IPS-20b (cell line): ENCODE measurements around the gene MAP3K9.

Source experiments
- H3K27ac ChIP-seq: one replicate; pipeline ENCODE4 v1.5.1; 2013; ENCODE audit warnings: low read length
- H3K27me3 ChIP-seq: 2 replicates; pipeline ENCODE4 v1.6.1; 2013; ENCODE audit warnings: mild to moderate bottlenecking, low read length, inconsistent platforms; ENCODE audit not compliant: insufficient read depth
- H3K36me3 ChIP-seq: 2 replicates; pipeline ENCODE4 v1.6.1; 2013; ENCODE audit warnings: low read depth, mild to moderate bottlenecking, inconsistent platforms, low read length, moderate library complexity; ENCODE audit not compliant: insufficient read depth
- H3K4me1 ChIP-seq: 2 replicates; pipeline ENCODE4 v1.6.1; 2013; ENCODE audit warnings: mild to moderate bottlenecking, control low read depth, inconsistent platforms, low read length, moderate library complexity; ENCODE audit not compliant: insufficient read depth
- H3K4me3 ChIP-seq: 2 replicates; pipeline ENCODE4 v1.5.1; 2013; ENCODE audit warnings: mild to moderate bottlenecking, low read length, inconsistent platforms
- H3K9ac ChIP-seq: 2 replicates; pipeline ENCODE4 v1.6.1; 2013; ENCODE audit warnings: low read depth, mild to moderate bottlenecking, inconsistent platforms, low read length, moderate library complexity
- H3K9me3 ChIP-seq: 2 replicates; pipeline ENCODE4 v1.6.1; 2013; ENCODE audit warnings: mild to moderate bottlenecking, low read depth, low read length, inconsistent platforms; ENCODE audit not compliant: insufficient read depth

MAP3K9 gene

DNA sequence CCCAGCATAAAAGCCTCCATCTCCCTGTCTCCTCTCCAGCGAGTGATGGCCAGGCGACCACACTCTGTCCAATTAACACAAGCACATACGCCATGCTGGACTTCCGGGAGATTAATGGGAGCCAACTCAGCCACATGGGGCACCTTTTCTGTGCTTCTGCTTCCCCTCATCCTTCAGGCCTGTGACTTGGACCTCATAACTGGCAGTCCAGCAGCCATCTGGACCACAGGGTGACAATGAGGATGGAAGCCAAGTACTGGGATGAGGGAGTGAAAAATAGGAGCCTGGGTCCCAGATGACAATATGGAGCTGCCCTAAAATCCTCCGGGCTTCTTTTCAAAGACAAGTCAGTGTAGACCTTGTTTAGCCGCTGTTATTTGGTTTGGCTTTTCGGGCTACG, 12.8 kb downstream of the MAP3K9 start:
- Histone ChIP-seq H3K27me3 (no peaks in the 10 kb centered on the region), H3K9me3 (no peaks in the 10 kb centered on the region), H3K9ac (no peak overlapping the region), H3K27ac (no peak overlapping the region), H3K36me3 (peaks cover 46% of the 10 kb centered on the region), H3K4me1 (no peaks in the 10 kb centered on the region), H3K4me3 (no peak overlapping the region)

DNA sequence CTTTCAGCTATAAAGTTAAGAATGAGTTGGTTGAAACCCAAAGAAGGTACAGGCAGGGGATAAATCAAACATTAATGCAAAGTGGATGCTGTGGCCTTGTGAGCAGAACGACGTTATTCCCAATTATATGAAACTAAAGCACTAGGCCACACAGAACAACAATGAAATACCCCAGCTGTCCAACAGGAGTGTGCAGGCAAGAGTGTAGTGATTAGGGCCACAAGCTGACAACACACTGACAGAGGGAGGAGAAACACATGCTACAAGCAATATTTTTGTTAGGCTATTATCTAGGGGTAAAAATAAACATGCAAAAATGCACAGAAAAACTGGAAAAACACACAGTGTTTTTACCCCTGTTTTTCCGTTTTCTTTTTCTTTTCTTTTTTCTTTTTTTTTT, 15.0 kb downstream of the MAP3K9 start:
- Histone ChIP-seq H3K9me3 (no peaks in the 10 kb centered on the region), H3K9ac (no peak overlapping the region), H3K36me3 (peaks cover 41% of the 10 kb centered on the region), H3K4me3 (no peak overlapping the region), H3K4me1 (no peaks in the 10 kb centered on the region), H3K27me3 (no peaks in the 10 kb centered on the region), H3K27ac (no peak overlapping the region)

GRCh38 chr14:70793637-70794036, 15.7 kb downstream of the MAP3K9 start:
- Histone ChIP-seq H3K9ac (no peak overlapping the region), H3K9me3 (no peaks in the 10 kb centered on the region), H3K4me3 (no peak overlapping the region), H3K4me1 (no peaks in the 10 kb centered on the region), H3K36me3 (peaks cover 38% of the 10 kb centered on the region), H3K27me3 (no peaks in the 10 kb centered on the region), H3K27ac (no peak overlapping the region)

DNA sequence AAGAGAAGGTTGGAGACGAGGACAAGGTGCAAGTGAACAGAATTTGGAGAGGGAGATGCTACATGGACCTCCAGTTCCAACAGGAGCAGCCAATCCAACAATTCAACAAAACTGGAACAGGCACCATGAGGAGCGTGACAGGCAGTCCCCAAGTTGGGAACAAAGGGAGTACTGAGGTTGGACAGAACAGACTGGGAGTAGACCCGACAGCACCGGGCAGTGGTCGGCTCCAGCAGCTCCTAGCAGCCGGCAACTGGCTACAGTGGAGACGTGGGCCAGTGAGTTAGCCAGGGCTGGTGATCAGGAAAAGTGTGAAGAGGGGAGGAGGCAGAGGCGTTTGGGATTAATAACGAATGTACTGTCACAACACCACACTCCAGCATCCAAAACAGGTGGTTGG, 16.4 kb downstream of the MAP3K9 start:
- H3K36me3 ChIP-seq = peaks cover 40% of the 10 kb centered on the region
- H3K9me3 ChIP-seq = no peaks in the 10 kb centered on the region
- H3K27ac ChIP-seq = no peak overlapping the region
- H3K27me3 ChIP-seq = no peaks in the 10 kb centered on the region
- no peak overlapping the region for H3K9ac ChIP-seq
- H3K4me1 ChIP-seq = no peaks in the 10 kb centered on the region
- H3K4me3 ChIP-seq = no peak overlapping the region

DNA sequence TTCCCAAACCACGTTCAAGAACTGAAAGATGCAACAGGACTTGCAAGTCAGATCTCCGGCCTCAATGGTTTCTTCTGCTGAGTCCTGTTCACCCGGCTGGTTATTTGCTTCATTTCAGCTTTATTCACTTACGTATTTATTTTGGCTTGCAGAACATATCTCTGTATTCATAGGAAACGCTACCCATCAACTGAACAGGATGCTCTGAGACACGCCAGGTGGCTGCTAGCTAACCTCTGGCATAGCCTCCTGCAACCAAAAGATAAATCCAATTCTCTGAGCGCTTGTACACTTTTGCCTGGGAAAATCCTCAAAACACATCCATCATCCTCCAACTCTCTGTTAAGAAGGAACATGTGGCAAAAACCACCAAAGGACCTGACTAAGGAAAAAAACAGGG, 17.3 kb downstream of the MAP3K9 start:
- Histone ChIP-seq H3K36me3 (peaks cover 34% of the 10 kb centered on the region), H3K4me3 (no peak overlapping the region), H3K9me3 (no peaks in the 10 kb centered on the region), H3K4me1 (no peaks in the 10 kb centered on the region), H3K27me3 (no peaks in the 10 kb centered on the region), H3K27ac (no peak overlapping the region), H3K9ac (no peak overlapping the region)

- Histone ChIP-seq H3K36me3 (peaks cover 34% of the 10 kb centered on the region), H3K4me1 (no peaks in the 10 kb centered on the region), H3K27ac (no peak overlapping the region), H3K4me3 (no peak overlapping the region), H3K9me3 (no peaks in the 10 kb centered on the region), H3K27me3 (no peaks in the 10 kb centered on the region), H3K9ac (no peak overlapping the region)
Observed at GRCh38 chr14:70789961-70790360, 19.4 kb downstream of the MAP3K9 start.

- H3K9me3 ChIP-seq = no peaks in the 10 kb centered on the region
- H3K4me1 ChIP-seq = no peaks in the 10 kb centered on the region
- H3K36me3 ChIP-seq = peaks cover 34% of the 10 kb centered on the region
- no peak overlapping the region for H3K9ac ChIP-seq
- H3K27ac ChIP-seq = no peak overlapping the region
- no peaks in the 10 kb centered on the region for H3K27me3 ChIP-seq
- no peak overlapping the region for H3K4me3 ChIP-seq
Observed at GRCh38 chr14:70789361-70789760, 20.0 kb downstream of the MAP3K9 start.

GRCh38 chr14:70788898-70789297, 20.4 kb downstream of the MAP3K9 start:
- peaks cover 30% of the 10 kb centered on the region for H3K36me3 ChIP-seq
- H3K27me3 ChIP-seq = no peaks in the 10 kb centered on the region
- no peaks in the 10 kb centered on the region for H3K4me1 ChIP-seq
- no peak overlapping the region for H3K4me3 ChIP-seq
- H3K9me3 ChIP-seq = no peaks in the 10 kb centered on the region
- H3K27ac ChIP-seq = no peak overlapping the region
- H3K9ac ChIP-seq = no peak overlapping the region

DNA sequence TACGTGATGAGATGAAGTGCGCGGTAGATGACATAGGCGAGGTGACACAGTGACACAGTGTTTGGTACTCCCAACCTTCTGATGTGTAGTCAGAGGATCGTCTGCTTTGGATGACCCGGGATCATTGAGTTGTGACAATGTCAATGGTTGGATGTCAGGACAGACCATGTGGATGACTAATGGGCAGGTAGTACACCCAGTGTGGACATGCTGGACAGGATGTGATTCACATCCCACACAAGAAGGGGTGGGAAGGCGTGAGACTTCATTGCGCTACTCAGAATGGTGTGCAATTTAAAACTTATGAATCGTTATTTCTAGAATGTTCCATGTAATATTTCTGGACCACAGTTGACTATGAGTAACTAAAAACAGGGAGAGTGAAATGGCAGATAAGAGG, 23.8 kb downstream of the MAP3K9 start:
- H3K9me3 ChIP-seq = no peaks in the 10 kb centered on the region
- no peak overlapping the region for H3K4me3 ChIP-seq
- H3K4me1 ChIP-seq = no peaks in the 10 kb centered on the region
- H3K27me3 ChIP-seq = no peaks in the 10 kb centered on the region
- no peak overlapping the region for H3K27ac ChIP-seq
- no peak overlapping the region for H3K9ac ChIP-seq
- H3K36me3 ChIP-seq = peaks cover 7% of the 10 kb centered on the region; the same call in 1 of the 2 replicates

GRCh38 chr14:70784886-70785285, 24.4 kb downstream of the MAP3K9 start:
- Histone ChIP-seq H3K36me3 (peaks cover 7% of the 10 kb centered on the region; the same call in 1 of the 2 replicates), H3K4me1 (no peaks in the 10 kb centered on the region), H3K27me3 (no peaks in the 10 kb centered on the region), H3K27ac (no peak overlapping the region), H3K9me3 (no peaks in the 10 kb centered on the region), H3K9ac (no peak overlapping the region), H3K4me3 (no peak overlapping the region)

DNA sequence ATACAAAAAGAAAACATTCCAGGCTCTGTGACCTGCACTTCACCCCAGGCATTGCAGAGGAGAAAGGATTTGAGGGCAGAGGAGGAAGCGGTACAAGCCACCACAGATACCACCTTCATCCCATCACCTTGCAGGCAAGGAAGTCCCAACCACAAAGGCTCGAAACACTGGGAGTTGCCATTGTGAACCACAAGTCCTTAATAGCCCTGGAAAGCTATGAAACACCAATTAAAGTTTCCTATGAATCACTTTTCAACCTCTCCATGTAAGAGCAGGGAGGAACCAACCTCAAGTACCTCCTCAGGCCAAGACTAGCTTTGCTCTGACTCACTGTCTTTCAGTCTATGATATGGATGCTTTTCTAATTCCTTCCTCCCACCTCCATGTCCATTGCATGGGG, 27.0 kb downstream of the MAP3K9 start:
- Histone ChIP-seq H3K36me3 (no peaks in the 10 kb centered on the region), H3K27ac (no peak overlapping the region), H3K9me3 (no peaks in the 10 kb centered on the region), H3K9ac (no peak overlapping the region), H3K4me1 (no peaks in the 10 kb centered on the region), H3K4me3 (no peak overlapping the region), H3K27me3 (no peaks in the 10 kb centered on the region)

GRCh38 chr14:70780396-70781075, 28.8 kb downstream of the MAP3K9 start:
- Histone ChIP-seq H3K9me3 (no peaks in the 10 kb centered on the region), H3K4me1 (no peaks in the 10 kb centered on the region), H3K27me3 (no peaks in the 10 kb centered on the region), H3K27ac (no peak overlapping the region), H3K9ac (no peak overlapping the region), H3K36me3 (no peaks in the 10 kb centered on the region), H3K4me3 (no peak overlapping the region)
